Uterus (tissue), 2 donors: ENCODE measurements around the gene MYH15.

ENCODE experiments used
- POLR2A ChIP-seq, 2 donors: fragments of 450-650 bp; IDR thresholded peaks; one replicate each; pipeline ENCODE4 v1.6.1; 2016; ENCODE audit warnings: antibody characterized with exemption in 2 of 2, mild to moderate bottlenecking in 1 of 2, moderate library complexity in 1 of 2
- TF ChIP-seq, protein P1 (sequence below), 4 experiments: fragments of 200-600 bp in 2 of 4; fragments of 450-650 bp in 2 of 4; sonication (generic) in 2 of 4; IDR thresholded peaks; one replicate each; pipeline ENCODE4 v1.5.1; 2016 to 2019; ENCODE audit warnings: antibody characterized with exemption in 4 of 4, mild to moderate bottlenecking in 2 of 4, moderate library complexity in 1 of 4

- TF ChIP-seq, protein P1, sequence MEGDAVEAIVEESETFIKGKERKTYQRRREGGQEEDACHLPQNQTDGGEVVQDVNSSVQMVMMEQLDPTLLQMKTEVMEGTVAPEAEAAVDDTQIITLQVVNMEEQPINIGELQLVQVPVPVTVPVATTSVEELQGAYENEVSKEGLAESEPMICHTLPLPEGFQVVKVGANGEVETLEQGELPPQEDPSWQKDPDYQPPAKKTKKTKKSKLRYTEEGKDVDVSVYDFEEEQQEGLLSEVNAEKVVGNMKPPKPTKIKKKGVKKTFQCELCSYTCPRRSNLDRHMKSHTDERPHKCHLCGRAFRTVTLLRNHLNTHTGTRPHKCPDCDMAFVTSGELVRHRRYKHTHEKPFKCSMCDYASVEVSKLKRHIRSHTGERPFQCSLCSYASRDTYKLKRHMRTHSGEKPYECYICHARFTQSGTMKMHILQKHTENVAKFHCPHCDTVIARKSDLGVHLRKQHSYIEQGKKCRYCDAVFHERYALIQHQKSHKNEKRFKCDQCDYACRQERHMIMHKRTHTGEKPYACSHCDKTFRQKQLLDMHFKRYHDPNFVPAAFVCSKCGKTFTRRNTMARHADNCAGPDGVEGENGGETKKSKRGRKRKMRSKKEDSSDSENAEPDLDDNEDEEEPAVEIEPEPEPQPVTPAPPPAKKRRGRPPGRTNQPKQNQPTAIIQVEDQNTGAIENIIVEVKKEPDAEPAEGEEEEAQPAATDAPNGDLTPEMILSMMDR (IDR thresholded peaks at IDR 0.05), result no peak
- TF ChIP-seq POLR2A (IDR thresholded peaks at IDR 0.05), result no peak
Observed at GRCh38 chr3:108548304-108548703, 37.9 kb upstream of the MYH15 start.
